Measurements from ENCODE around the gene MIPOL1.

The MIPOL1 gene

GRCh38 chr14:37594971-37595808 lies 397.5 kb downstream of the MIPOL1 start, which contains the start of the genes FOXA1 and TTC6:
FOXA1 (minus strand) TSS chr14:37595249; CDS start chr14:37594972, 277 bp downstream.
TTC6 (plus strand) TSS chr14:37595629; CDS start chr14:37622065, 26,436 bp downstream.
- DNase-seq (ENCODE audit: low spot score) (peak; percentile 24), FAIRE-seq (no peak)

GRCh38 chr14:37595809-37596621 lies 398.3 kb downstream of the MIPOL1 start:
- DNase-seq (ENCODE audit: low spot score) (peak; percentile 56), FAIRE-seq (no peak)

- FAIRE-seq (no peak), DNase-seq (ENCODE audit: low spot score) (no peak)
Measured at GRCh38 chr14:37596790-37597472, 399.2 kb downstream of the MIPOL1 start.

- DNase-seq (ENCODE audit: low spot score) = no peak
- no peak for FAIRE-seq
Measured at GRCh38 chr14:37597538-37597913, 399.8 kb downstream of the MIPOL1 start.

GRCh38 chr14:37597914-37598746 lies 400.4 kb downstream of the MIPOL1 start:
- no peak for DNase-seq (ENCODE audit: low spot score)
- FAIRE-seq = no peak

GRCh38 chr14:37598747-37599506 lies 401.2 kb downstream of the MIPOL1 start:
- DNase-seq (ENCODE audit: low spot score) (no peak), FAIRE-seq (no peak)

GRCh38 chr14:37599507-37600368 lies 402.0 kb downstream of the MIPOL1 start:
- no peak for DNase-seq (ENCODE audit: low spot score)
- FAIRE-seq = no peak

GRCh38 chr14:37600880-37601741 lies 403.4 kb downstream of the MIPOL1 start:
- no peak for FAIRE-seq

GRCh38 chr14:37601865-37602264 lies 404.1 kb downstream of the MIPOL1 start:
- FAIRE-seq = no peak
- DNase-seq (ENCODE audit: low spot score) = no peak

More at GRCh38 chr14:37600880-37601741, 403.4 kb downstream of the MIPOL1 start:
- no peak for DNase-seq (ENCODE audit: low spot score)

Measured in RCC 7860 (cell line).